CD1c-positive myeloid dendritic cell (primary cell): ENCODE measurements around the gene COL1A2.

Experiments
- DNase-seq: peaks from one replicate; pipeline ENCODE4 v3.0.0-alpha.2; 2016; ENCODE audit errors: extremely low spot score

Gene COL1A2

GRCh38 chr7:94394437-94395140 is at the start of gene COL1A2:
TSS of gene COL1A2 (plus strand) at chr7:94394895. CDS start at chr7:94395032, 137 bp downstream.
- no peak for DNase-seq

GRCh38 chr7:94345907-94346306 is 48.8 kb upstream of the COL1A2 start:
- no peak for DNase-seq

GRCh38 chr7:94348142-94348541 is 46.6 kb upstream of the COL1A2 start:
- DNase-seq = no peak

- DNase-seq = no peak
Measured at GRCh38 chr7:94350734-94351133, 44.0 kb upstream of the COL1A2 start.

GRCh38 chr7:94351703-94352102 is 43.0 kb upstream of the COL1A2 start:
- DNase-seq = no peak

- DNase-seq = no peak
Measured at GRCh38 chr7:94352887-94353286, 41.8 kb upstream of the COL1A2 start.

GRCh38 chr7:94354953-94355352 is 39.7 kb upstream of the COL1A2 start:
- DNase-seq = no peak

- DNase-seq = no peak
Measured at GRCh38 chr7:94355454-94355853, 39.2 kb upstream of the COL1A2 start.

- DNase-seq = no peak
Measured at GRCh38 chr7:94357076-94357475, 37.6 kb upstream of the COL1A2 start.

- DNase-seq = no peak
Measured at GRCh38 chr7:94360926-94361325, 33.8 kb upstream of the COL1A2 start.

- no peak for DNase-seq
Measured at GRCh38 chr7:94362276-94362675, 32.4 kb upstream of the COL1A2 start.

- DNase-seq = no peak
Measured at GRCh38 chr7:94364816-94365215, 29.9 kb upstream of the COL1A2 start.

GRCh38 chr7:94366163-94366562 is 28.5 kb upstream of the COL1A2 start:
- no peak for DNase-seq

GRCh38 chr7:94366832-94367231 is 27.9 kb upstream of the COL1A2 start:
- DNase-seq = no peak

- DNase-seq = no peak
Measured at GRCh38 chr7:94367949-94368348, 26.7 kb upstream of the COL1A2 start.

GRCh38 chr7:94368371-94368791 is 26.3 kb upstream of the COL1A2 start:
- no peak for DNase-seq

- no peak for DNase-seq
Measured at GRCh38 chr7:94374231-94374630, 20.5 kb upstream of the COL1A2 start.

- no peak for DNase-seq
Measured at GRCh38 chr7:94374721-94375566, 19.8 kb upstream of the COL1A2 start.

- DNase-seq = no peak
Measured at GRCh38 chr7:94375691-94376090, 19.0 kb upstream of the COL1A2 start.

- no peak for DNase-seq
Measured at GRCh38 chr7:94376281-94376680, 18.4 kb upstream of the COL1A2 start.

- no peak for DNase-seq
Measured at GRCh38 chr7:94378356-94378755, 16.3 kb upstream of the COL1A2 start.

- DNase-seq = no peak
Measured at GRCh38 chr7:94380264-94380663, 14.4 kb upstream of the COL1A2 start.

- no peak for DNase-seq
Measured at GRCh38 chr7:94382132-94382531, 12.6 kb upstream of the COL1A2 start.
